ENCODE data around the gene BMF. TPM values are rescaled to one million over a fixed set of nuclear protein-coding genes. Genes with fewer than 3 reads are reported as not detected.
A peak's percentile ranks its signal among the peaks of the same experiment; 100 is the strongest.

Gene BMF
- total RNA-seq, 1 experiment from 2014 or later = 81.5 TPM

DNA sequence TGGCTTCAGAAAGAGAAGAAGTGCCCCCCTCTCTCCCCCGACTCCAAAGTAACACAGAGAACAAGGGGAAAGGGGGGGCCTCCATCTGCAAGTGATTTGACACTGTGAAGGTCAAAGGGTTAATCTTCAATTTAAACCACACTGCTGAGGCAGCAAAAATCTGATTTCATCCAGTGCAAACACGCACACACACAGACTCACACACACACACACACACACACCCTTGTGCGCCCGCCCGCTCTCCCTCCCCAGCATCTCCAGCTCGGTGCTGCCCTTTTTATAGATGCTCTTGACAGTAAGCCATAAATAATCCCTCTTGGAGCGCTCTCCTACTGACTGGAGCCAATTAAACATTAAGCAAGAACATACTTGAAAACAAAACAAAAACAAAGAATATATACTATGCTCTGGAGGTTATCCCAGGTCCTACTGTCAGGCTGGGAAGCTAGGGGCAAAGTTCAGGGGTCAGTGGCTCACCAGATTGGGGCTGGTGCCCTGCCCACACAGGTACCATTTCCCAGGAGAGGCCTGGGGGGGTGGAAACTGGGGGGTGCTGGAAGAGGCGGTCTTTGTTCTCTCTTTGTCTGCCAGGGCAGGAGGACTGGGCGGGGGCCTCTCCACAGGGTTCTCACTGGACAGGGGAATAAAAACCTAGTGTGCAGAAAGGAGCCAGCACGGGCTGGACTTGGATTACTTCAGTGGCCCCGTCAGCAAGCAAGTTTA, 16.3 kb downstream of the BMF start:
- CTCF ChIA-PET = interaction anchor here (1.0 to 2.4 kb wide), 2 partner anchors 12 to 14 kb away, joined by 3 to 7 read pairs; no protein-coding TSS in a partner anchor
- H3K9me3 ChIP-seq = no peaks in the 10 kb centered on the region
- no TSS peak for BruUV-seq (replicated peaks)
- POLR2A ChIA-PET = interaction anchor here (0.7 kb wide), 1 partner anchor 102 kb away, joined by 19 read pairs; no protein-coding TSS in a partner anchor
- intact Hi-C loops (cut with micrococcal nuclease; ENCODE audit: unreplicated experiment) = no loop called here
- peaks cover 70% of the 10 kb centered on the region for H3K36me3 Mint-ChIP-seq (ENCODE audit: insufficient read depth, unreplicated experiment)
- H3K36me3 ChIP-seq (ENCODE audit: control insufficient read depth, insufficient read depth, low read length) = peaks cover 7% of the 10 kb centered on the region
- peak; percentile 58 to 78 for DNase-seq
- H3K4me1 ChIP-seq = peaks cover 84% of the 10 kb centered on the region
- peaks cover 53% of the 10 kb centered on the region for H3K4me1 Mint-ChIP-seq (ENCODE audit: low read depth, unreplicated experiment)
- no peaks in the 10 kb centered on the region for H3K27me3 Mint-ChIP-seq (ENCODE audit: insufficient read depth, unreplicated experiment)
- H3K27me3 ChIP-seq (replicated peaks; ENCODE audit: control insufficient read depth, insufficient read depth, low read length) = no peaks in the 10 kb centered on the region
- H3K9me3 Mint-ChIP-seq (ENCODE audit: unreplicated experiment) = no peaks in the 10 kb centered on the region
- H3K27ac Mint-ChIP-seq (ENCODE audit: unreplicated experiment) = peak overlapping the region; percentile 86
- H3K4me3 ChIP-seq (ENCODE audit: low read depth, low read length) = no peak overlapping the region
- TF ChIP-seq, protein P1, sequence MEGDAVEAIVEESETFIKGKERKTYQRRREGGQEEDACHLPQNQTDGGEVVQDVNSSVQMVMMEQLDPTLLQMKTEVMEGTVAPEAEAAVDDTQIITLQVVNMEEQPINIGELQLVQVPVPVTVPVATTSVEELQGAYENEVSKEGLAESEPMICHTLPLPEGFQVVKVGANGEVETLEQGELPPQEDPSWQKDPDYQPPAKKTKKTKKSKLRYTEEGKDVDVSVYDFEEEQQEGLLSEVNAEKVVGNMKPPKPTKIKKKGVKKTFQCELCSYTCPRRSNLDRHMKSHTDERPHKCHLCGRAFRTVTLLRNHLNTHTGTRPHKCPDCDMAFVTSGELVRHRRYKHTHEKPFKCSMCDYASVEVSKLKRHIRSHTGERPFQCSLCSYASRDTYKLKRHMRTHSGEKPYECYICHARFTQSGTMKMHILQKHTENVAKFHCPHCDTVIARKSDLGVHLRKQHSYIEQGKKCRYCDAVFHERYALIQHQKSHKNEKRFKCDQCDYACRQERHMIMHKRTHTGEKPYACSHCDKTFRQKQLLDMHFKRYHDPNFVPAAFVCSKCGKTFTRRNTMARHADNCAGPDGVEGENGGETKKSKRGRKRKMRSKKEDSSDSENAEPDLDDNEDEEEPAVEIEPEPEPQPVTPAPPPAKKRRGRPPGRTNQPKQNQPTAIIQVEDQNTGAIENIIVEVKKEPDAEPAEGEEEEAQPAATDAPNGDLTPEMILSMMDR (IDR thresholded peaks at IDR 0.05; ENCODE audit: insufficient read depth in 1 of 2, low read depth in 1 of 2, low read length in 1 of 2, severe bottlenecking in 1 of 2, unreplicated experiment in 1 of 2) = no peak
- H3K4me3 Mint-ChIP-seq (ENCODE audit: unreplicated experiment) = peak overlapping the region; percentile 31

DNA sequence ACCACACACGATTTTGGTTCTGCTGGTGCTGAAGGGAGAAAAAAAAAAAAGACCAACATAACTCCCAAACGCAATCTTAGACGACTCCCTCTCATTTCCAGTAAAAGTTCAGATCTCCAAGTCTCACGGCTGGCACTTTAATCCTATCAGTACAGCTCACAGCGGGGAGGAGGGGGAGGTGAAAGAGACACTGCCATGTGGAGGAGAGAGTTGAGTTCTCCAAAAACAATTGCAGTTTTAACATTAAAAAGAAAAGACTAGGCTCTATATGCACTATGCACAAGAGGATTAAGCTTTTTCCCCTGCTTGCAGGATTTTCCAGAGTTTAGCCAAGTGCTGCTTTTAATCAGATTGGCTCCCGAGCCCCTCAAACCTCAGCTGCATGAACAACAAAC, 16.8 kb downstream of the BMF start:
- POLR2A ChIA-PET = interaction anchor here (0.7 kb wide), 1 partner anchor 103 kb away, joined by 19 read pairs; no protein-coding TSS in a partner anchor
- CTCF ChIA-PET = interaction anchor here (2.4 kb wide), 1 partner anchor 15 kb away, joined by 7 read pairs; no protein-coding TSS in a partner anchor
- intact Hi-C loops (cut with micrococcal nuclease; ENCODE audit: unreplicated experiment) = no loop called here
- peaks cover 51% of the 10 kb centered on the region for H3K4me1 Mint-ChIP-seq (ENCODE audit: low read depth, unreplicated experiment)
- no peaks in the 10 kb centered on the region for H3K9me3 ChIP-seq
- no peak overlapping the region for H3K4me3 Mint-ChIP-seq (ENCODE audit: unreplicated experiment)
- H3K4me1 ChIP-seq = peaks cover 84% of the 10 kb centered on the region
- H3K36me3 Mint-ChIP-seq (ENCODE audit: insufficient read depth, unreplicated experiment) = peaks cover 70% of the 10 kb centered on the region
- TF ChIP-seq, protein P1 (IDR thresholded peaks at IDR 0.05; ENCODE audit: insufficient read depth in 1 of 2, low read depth in 1 of 2, low read length in 1 of 2, severe bottlenecking in 1 of 2, unreplicated experiment in 1 of 2) = no peak
- H3K36me3 ChIP-seq (ENCODE audit: control insufficient read depth, insufficient read depth, low read length) = peaks cover 7% of the 10 kb centered on the region
- peak overlapping the region; percentile 86 for H3K27ac Mint-ChIP-seq (ENCODE audit: unreplicated experiment)
- no peak overlapping the region for H3K4me3 ChIP-seq (ENCODE audit: low read depth, low read length)
- BruUV-seq (replicated peaks) = no TSS peak
- no peaks in the 10 kb centered on the region for H3K27me3 Mint-ChIP-seq (ENCODE audit: insufficient read depth, unreplicated experiment)
- no peak for DNase-seq
- no peaks in the 10 kb centered on the region for H3K9me3 Mint-ChIP-seq (ENCODE audit: unreplicated experiment)
- H3K27me3 ChIP-seq (replicated peaks; ENCODE audit: control insufficient read depth, insufficient read depth, low read length) = no peaks in the 10 kb centered on the region

DNA sequence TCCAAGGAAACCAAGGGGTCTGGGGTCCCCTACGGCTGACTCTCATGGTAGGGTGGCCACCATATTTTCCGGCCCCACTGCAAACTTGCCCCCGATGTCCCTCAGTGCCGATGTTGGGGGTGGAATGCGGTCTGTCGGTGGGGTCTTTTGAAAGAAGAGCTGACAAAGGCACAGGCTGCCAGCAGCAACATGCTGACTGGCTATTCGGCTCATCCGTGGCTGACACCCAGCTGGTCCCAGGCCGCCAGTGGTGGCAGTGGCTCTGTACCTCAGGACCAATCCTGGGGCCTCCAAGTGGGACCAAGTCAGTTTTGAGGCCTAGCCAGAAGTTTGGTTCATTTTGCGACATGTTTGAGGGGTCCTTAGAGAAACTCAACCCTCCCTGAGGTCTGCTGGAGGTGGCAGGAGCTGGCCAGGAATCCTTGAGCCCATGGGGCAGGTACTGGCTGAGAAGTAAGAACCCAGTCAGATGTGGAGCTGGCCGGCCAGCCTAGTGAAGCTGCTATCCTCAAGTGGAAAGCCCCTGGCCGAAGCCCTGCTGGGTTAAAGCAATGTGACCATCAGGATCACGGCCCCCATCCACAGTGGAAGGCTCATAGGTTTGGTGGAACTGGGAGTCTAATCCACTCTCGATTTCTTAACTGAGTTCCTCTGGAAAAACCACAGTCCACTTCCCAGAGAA, 17.8 kb downstream of the BMF start:
- no TSS peak for BruUV-seq (replicated peaks)
- H3K36me3 ChIP-seq (ENCODE audit: control insufficient read depth, insufficient read depth, low read length) = peaks cover 7% of the 10 kb centered on the region
- TF ChIP-seq, protein P1 (IDR thresholded peaks at IDR 0.05; ENCODE audit: insufficient read depth in 1 of 2, low read depth in 1 of 2, low read length in 1 of 2, severe bottlenecking in 1 of 2, unreplicated experiment in 1 of 2) = no peak
- Mint-ChIP-seq H3K27me3 (ENCODE audit: insufficient read depth, unreplicated experiment) (no peaks in the 10 kb centered on the region), H3K27ac (ENCODE audit: unreplicated experiment) (peak overlapping the region; percentile 86), H3K4me3 (ENCODE audit: unreplicated experiment) (no peak overlapping the region), H3K36me3 (ENCODE audit: insufficient read depth, unreplicated experiment) (peaks cover 63% of the 10 kb centered on the region), H3K9me3 (ENCODE audit: unreplicated experiment) (no peaks in the 10 kb centered on the region), H3K4me1 (ENCODE audit: low read depth, unreplicated experiment) (peaks cover 46% of the 10 kb centered on the region)
- no peak overlapping the region for H3K4me3 ChIP-seq (ENCODE audit: low read depth, low read length)
- DNase-seq = no peak
- H3K4me1 ChIP-seq = peaks cover 85% of the 10 kb centered on the region
- ChIA-PET POLR2A (interaction anchor here (0.5 kb wide), 1 partner anchor 1388 kb away, joined by 3 read pairs; no protein-coding TSS in a partner anchor), CTCF (interaction anchor here (1.1 kb wide), 1 partner anchor 45 kb away, joined by 3 read pairs; no protein-coding TSS in a partner anchor)
- intact Hi-C loops (cut with micrococcal nuclease; ENCODE audit: unreplicated experiment) = no loop called here
- H3K27me3 ChIP-seq (replicated peaks; ENCODE audit: control insufficient read depth, insufficient read depth, low read length) = no peaks in the 10 kb centered on the region
- H3K9me3 ChIP-seq = no peaks in the 10 kb centered on the region

All from Caco-2 (cell line).